SK-N-SH (cell line): Measurements from ENCODE around the gene ARHGEF10L.

Experiments used
- CHD2 ChIP-seq: fragments of 150-350 bp; IDR thresholded peaks from 2 replicates; pipeline ENCODE4 v1.6.1; 2018; ENCODE audit warnings: low read length; ENCODE audit not compliant: partially characterized antibody
- EP300 ChIP-seq, 2 experiments: IDR thresholded peaks; 2 replicates each; pipeline versions ENCODE4 v1.4.0 to v1.6.1; 2012; ENCODE audit warnings: borderline replicate concordance in 1 of 2, low read depth in 1 of 2, low read length in 1 of 2
- EZH2phosphoT487 ChIP-seq: fragments of 200-600 bp; sonication (generic); IDR thresholded peaks from 2 replicates; pipeline ENCODE4 v1.6.1; 2017; ENCODE audit warnings: low read depth, mixed run types, mild to moderate bottlenecking, antibody characterized with exemption, moderate library complexity, borderline replicate concordance
- JUND ChIP-seq: IDR thresholded peaks from 2 replicates; pipeline ENCODE4 v1.4.0; 2012
- MXI1 ChIP-seq: IDR thresholded peaks from 2 replicates; pipeline ENCODE4 v1.6.1; 2012; ENCODE audit warnings: mild to moderate bottlenecking, low read depth, low read length, improper control_type of control experiment
- POLR2AphosphoS5 ChIP-seq: IDR thresholded peaks from 2 replicates; pipeline ENCODE4 v1.6.1; 2012; ENCODE audit warnings: low read depth, low read length
- RAD21 ChIP-seq: IDR thresholded peaks from 2 replicates; pipeline ENCODE4 v1.6.1; 2012; ENCODE audit warnings: mild to moderate bottlenecking, low read length
- RXRA ChIP-seq: IDR thresholded peaks from 2 replicates; pipeline ENCODE4 v1.4.0; 2012; ENCODE audit warnings: low read depth, mild to moderate bottlenecking, borderline replicate concordance
- SMC3 ChIP-seq: IDR thresholded peaks from 2 replicates; pipeline ENCODE4 v1.6.1; 2012; ENCODE audit warnings: low read depth, low read length, improper control_type of control experiment
- YY1 ChIP-seq: IDR thresholded peaks from 2 replicates; pipeline ENCODE4 v1.4.0; 2012; ENCODE audit warnings: low read depth, mild to moderate bottlenecking
- TF ChIP-seq, protein P1 (sequence below): fragments of 200-600 bp; sonication (generic); IDR thresholded peaks from 2 replicates; pipeline ENCODE4 v1.6.1; 2017; ENCODE audit warnings: antibody characterized with exemption, mild to moderate bottlenecking, moderate library complexity
- TF ChIP-seq, protein P2 (sequence below): IDR thresholded peaks from 2 replicates; pipeline ENCODE4 v1.6.1; 2012; ENCODE audit warnings: mild to moderate bottlenecking, low read depth, low read length, moderate library complexity
- TF ChIP-seq, protein P3 (sequence below): IDR thresholded peaks from 2 replicates; pipeline ENCODE4; 2012
- TF ChIP-seq, protein P4 (sequence below): IDR thresholded peaks from 2 replicates; pipeline ENCODE4 v1.4.0; 2012; ENCODE audit warnings: low read depth

DNA sequence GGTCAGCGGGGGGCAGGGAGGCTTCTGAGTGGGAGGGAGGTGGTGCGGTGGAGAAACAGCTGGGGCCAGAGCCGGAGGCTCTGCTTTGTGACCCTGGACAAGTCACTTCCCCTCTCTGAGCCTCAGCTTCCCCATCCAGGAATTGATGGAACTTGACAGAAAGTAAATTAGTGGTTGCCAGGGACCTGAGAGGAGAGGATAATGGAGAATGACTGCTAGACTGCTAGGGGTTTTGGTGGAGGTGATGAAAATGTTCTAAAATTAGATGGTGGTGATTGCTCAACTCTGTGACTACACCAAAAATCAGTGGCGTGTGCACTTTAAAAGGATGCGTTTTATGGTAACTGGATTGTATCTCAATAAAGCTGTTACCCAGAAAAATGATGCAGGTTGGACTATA, 100.9 kb downstream of the ARHGEF10L start:
- TF ChIP-seq, protein P1, sequence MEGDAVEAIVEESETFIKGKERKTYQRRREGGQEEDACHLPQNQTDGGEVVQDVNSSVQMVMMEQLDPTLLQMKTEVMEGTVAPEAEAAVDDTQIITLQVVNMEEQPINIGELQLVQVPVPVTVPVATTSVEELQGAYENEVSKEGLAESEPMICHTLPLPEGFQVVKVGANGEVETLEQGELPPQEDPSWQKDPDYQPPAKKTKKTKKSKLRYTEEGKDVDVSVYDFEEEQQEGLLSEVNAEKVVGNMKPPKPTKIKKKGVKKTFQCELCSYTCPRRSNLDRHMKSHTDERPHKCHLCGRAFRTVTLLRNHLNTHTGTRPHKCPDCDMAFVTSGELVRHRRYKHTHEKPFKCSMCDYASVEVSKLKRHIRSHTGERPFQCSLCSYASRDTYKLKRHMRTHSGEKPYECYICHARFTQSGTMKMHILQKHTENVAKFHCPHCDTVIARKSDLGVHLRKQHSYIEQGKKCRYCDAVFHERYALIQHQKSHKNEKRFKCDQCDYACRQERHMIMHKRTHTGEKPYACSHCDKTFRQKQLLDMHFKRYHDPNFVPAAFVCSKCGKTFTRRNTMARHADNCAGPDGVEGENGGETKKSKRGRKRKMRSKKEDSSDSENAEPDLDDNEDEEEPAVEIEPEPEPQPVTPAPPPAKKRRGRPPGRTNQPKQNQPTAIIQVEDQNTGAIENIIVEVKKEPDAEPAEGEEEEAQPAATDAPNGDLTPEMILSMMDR = no peak
- TF ChIP-seq, protein P2, sequence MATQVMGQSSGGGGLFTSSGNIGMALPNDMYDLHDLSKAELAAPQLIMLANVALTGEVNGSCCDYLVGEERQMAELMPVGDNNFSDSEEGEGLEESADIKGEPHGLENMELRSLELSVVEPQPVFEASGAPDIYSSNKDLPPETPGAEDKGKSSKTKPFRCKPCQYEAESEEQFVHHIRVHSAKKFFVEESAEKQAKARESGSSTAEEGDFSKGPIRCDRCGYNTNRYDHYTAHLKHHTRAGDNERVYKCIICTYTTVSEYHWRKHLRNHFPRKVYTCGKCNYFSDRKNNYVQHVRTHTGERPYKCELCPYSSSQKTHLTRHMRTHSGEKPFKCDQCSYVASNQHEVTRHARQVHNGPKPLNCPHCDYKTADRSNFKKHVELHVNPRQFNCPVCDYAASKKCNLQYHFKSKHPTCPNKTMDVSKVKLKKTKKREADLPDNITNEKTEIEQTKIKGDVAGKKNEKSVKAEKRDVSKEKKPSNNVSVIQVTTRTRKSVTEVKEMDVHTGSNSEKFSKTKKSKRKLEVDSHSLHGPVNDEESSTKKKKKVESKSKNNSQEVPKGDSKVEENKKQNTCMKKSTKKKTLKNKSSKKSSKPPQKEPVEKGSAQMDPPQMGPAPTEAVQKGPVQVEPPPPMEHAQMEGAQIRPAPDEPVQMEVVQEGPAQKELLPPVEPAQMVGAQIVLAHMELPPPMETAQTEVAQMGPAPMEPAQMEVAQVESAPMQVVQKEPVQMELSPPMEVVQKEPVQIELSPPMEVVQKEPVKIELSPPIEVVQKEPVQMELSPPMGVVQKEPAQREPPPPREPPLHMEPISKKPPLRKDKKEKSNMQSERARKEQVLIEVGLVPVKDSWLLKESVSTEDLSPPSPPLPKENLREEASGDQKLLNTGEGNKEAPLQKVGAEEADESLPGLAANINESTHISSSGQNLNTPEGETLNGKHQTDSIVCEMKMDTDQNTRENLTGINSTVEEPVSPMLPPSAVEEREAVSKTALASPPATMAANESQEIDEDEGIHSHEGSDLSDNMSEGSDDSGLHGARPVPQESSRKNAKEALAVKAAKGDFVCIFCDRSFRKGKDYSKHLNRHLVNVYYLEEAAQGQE = no peak
- TF ChIP-seq JUND (no peak), POLR2AphosphoS5 (no peak), EP300 (IDR thresholded peaks at IDR 0.05; ENCODE audit: borderline replicate concordance in 1 of 2, low read depth in 1 of 2, low read length in 1 of 2) (no peak), SMC3 (no peak), EZH2phosphoT487 (no peak), CHD2 (no peak), RXRA (no peak), MXI1 (no peak), RAD21 (no peak), YY1 (no peak)
- TF ChIP-seq, protein P3, sequence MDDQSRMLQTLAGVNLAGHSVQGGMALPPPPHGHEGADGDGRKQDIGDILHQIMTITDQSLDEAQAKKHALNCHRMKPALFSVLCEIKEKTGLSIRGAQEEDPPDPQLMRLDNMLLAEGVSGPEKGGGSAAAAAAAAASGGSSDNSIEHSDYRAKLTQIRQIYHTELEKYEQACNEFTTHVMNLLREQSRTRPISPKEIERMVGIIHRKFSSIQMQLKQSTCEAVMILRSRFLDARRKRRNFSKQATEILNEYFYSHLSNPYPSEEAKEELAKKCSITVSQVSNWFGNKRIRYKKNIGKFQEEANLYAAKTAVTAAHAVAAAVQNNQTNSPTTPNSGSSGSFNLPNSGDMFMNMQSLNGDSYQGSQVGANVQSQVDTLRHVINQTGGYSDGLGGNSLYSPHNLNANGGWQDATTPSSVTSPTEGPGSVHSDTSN = no peak
- TF ChIP-seq, protein P4, sequence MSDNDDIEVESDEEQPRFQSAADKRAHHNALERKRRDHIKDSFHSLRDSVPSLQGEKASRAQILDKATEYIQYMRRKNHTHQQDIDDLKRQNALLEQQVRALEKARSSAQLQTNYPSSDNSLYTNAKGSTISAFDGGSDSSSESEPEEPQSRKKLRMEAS = no peak
